Keratinocyte (primary cell): ENCODE results near the gene SLC16A4. TPM values are rescaled to one million over a fixed set of nuclear protein-coding genes. Genes with fewer than 3 reads are reported as not detected.

Source experiments
- DNase-seq: peaks from one replicate; pipeline ENCODE4 v3.0.0-alpha.2; 2011; ENCODE audit warnings: low read depth, missing footprints, low spot score
- FAIRE-seq: peaks from 2 replicates; lab custom pipeline; 2011; peaks lifted over from hg19 to GRCh38; lab: Jason Lieb, UNC
- H2AFZ ChIP-seq: 2 replicates; pipeline ENCODE4 v1.6.0; 2012; ENCODE audit warnings: low read length, control low read depth, inconsistent platforms; ENCODE audit not compliant: control insufficient read depth
- H3K27ac ChIP-seq: 2 replicates; pipeline ENCODE4 v1.5.1; 2011; ENCODE audit warnings: low read length; ENCODE audit not compliant: control insufficient read depth, insufficient read depth
- H3K27me3 ChIP-seq: 3 replicates; pipeline ENCODE4 v1.6.0; 2011; ENCODE audit warnings: low read length; ENCODE audit not compliant: control insufficient read depth, insufficient read depth; ENCODE audit errors: extremely low read depth
- H3K36me3 ChIP-seq, 2 experiments: 2 replicates in 1 of 2; 3 replicates in 1 of 2; pipeline ENCODE4 v1.5.1; 2011; ENCODE audit warnings: low read length in 2 of 2, mild to moderate bottlenecking in 1 of 2; ENCODE audit not compliant: control insufficient read depth in 2 of 2, insufficient read depth in 2 of 2; ENCODE audit errors: extremely low read depth in 1 of 2
- H3K4me1 ChIP-seq: 3 replicates; pipeline ENCODE4 v1.5.1; 2011; ENCODE audit warnings: low read length; ENCODE audit not compliant: control insufficient read depth, insufficient read depth; ENCODE audit errors: extremely low read depth
- H3K4me2 ChIP-seq: 3 replicates; pipeline ENCODE4 v1.6.0; 2011; ENCODE audit warnings: low read depth, low read length; ENCODE audit not compliant: control insufficient read depth, insufficient read depth; ENCODE audit errors: extremely low read depth
- H3K4me3 ChIP-seq, 3 experiments: fragments of 200-600 bp in 1 of 3; sonication (generic) in 1 of 3; 2 replicates in 2 of 3; 3 replicates in 1 of 3; pipeline ENCODE4 v1.5.1; 2011 to 2016; ENCODE audit warnings: low read length in 3 of 3, mild to moderate bottlenecking in 3 of 3, control low read depth in 2 of 3, inconsistent platforms in 1 of 3, low read depth in 1 of 3, mixed read lengths in 1 of 3, mixed run types in 1 of 3, moderate library complexity in 1 of 3; ENCODE audit not compliant: control insufficient read depth in 2 of 3, insufficient read depth in 2 of 3; ENCODE audit errors: extremely low read depth in 1 of 3
- H3K79me2 ChIP-seq: 2 replicates; pipeline ENCODE4 v1.6.0; 2012; ENCODE audit warnings: low read length; ENCODE audit not compliant: control insufficient read depth, insufficient read depth
- H3K9ac ChIP-seq: 3 replicates; pipeline ENCODE4 v1.6.0; 2011; ENCODE audit warnings: low read length; ENCODE audit not compliant: control insufficient read depth, insufficient read depth; ENCODE audit errors: extremely low read depth
- H3K9me1 ChIP-seq: 3 replicates; pipeline ENCODE4 v1.6.0; 2011; ENCODE audit warnings: low read length; ENCODE audit not compliant: control insufficient read depth, insufficient read depth; ENCODE audit errors: extremely low read depth
- H3K9me3 ChIP-seq: 2 replicates; pipeline ENCODE4 v1.5.1; 2012; ENCODE audit warnings: low read depth, low read length; ENCODE audit not compliant: control insufficient read depth
- H4K20me1 ChIP-seq: 3 replicates; pipeline ENCODE4 v1.6.0; 2011; ENCODE audit warnings: low read length; ENCODE audit not compliant: control insufficient read depth, insufficient read depth; ENCODE audit errors: extremely low read depth
- CTCF ChIP-seq, 3 experiments: IDR thresholded peaks in 1 of 3; conservative IDR thresholded peaks in 1 of 3; optimal IDR thresholded peaks in 1 of 3; 2 replicates in 2 of 3; 3 replicates in 1 of 3; pipeline versions ENCODE3 to v1.5.1; 2011; ENCODE audit warnings: low read length in 3 of 3, mild to moderate bottlenecking in 3 of 3, moderate library complexity in 2 of 3, control low read depth in 1 of 3, inconsistent platforms in 1 of 3; ENCODE audit not compliant: insufficient read depth in 2 of 3; ENCODE audit errors: extremely low read depth in 1 of 3
- EZH2 ChIP-seq: IDR thresholded peaks from one replicate; pipeline ENCODE4 v1.6.1; 2012; ENCODE audit warnings: inconsistent platforms, mild to moderate bottlenecking, low read length, moderate library complexity
- dilution Hi-C: fragments of 300-500 bp; cut with MboI; formaldehyde crosslinking; loops from one replicate; pipeline ENCODE4 v1.7.0; 2020; ENCODE audit warnings: low sequenced_read_pairs; ENCODE audit not compliant: extremely low pct_ligation_motif_present
- polyA plus RNA-seq, 5 experiments: library from polyadenylated mRNA; depleted of rRNA in 3 of 5; stranded (reverse) in 3 of 5; stranded (forward) in 1 of 5; unstranded in 1 of 5; fragments of >200 nt; gene quantifications; 1 replicate in 1 of 5; 2 replicates in 3 of 5; 3 replicates in 1 of 5; pipeline versions ENCODE4 v1.2.1 to v1.2.3, GENCODE V29; 2011 to 2012; ENCODE audit warnings: missing spikeins in 2 of 5, low read depth in 1 of 5, low replicate concordance in 1 of 5

The SLC16A4 gene
- polyA plus RNA-seq, 1 donor (not counting 4 experiments of a cell fraction or from before 2014, with no cell fraction given), result 0.92 TPM

DNA sequence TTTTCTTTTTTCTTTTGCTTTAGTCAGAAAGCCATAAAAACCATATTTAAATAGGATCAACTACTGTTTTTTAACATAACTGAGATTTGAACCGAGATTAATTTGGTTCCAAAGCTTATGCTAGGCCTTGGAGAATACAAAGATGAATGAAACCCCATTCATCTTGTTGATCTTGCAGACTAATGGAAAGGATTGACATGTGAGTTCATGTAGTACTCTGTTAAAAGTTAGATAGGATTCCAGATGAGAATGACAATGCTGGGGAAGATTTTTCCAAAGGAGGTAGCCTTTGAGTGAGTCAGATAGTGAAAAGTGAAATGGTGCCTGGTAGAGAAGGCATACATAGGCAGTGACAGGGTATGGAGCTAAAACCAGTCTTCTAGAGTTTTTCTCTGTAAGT lies 29.0 kb downstream of the SLC16A4 start:
- DNase-seq (no peak), FAIRE-seq (no peak)
- Histone ChIP-seq H3K27ac (no peak overlapping the region), H3K4me3 (no peak overlapping the region), H3K9me3 (no peaks in the 10 kb centered on the region), H3K9ac (no peak overlapping the region), H2AFZ (no peak overlapping the region), H3K79me2 (peaks cover 21% of the 10 kb centered on the region), H3K4me1 (no peaks in the 10 kb centered on the region), H4K20me1 (no peaks in the 10 kb centered on the region), H3K4me2 (no peak overlapping the region), H3K36me3 (peaks cover 1 to 13% of the 10 kb centered on the region in 2 experiments), H3K27me3 (no peaks in the 10 kb centered on the region), H3K9me1 (no peaks in the 10 kb centered on the region)
- no peak for TF ChIP-seq EZH2
- TF ChIP-seq CTCF (optimal IDR thresholded peaks at IDR 0.05 in 1 of 3, IDR thresholded peaks at IDR 0.05 in 1 of 3, conservative IDR thresholded peaks at IDR 0.05 in 1 of 3; ENCODE audit: extremely low read depth in 1 of 3, insufficient read depth in 2 of 3, low read length in 3 of 3), result no peak
- dilution Hi-C loops, result no loop called here

GRCh38 chr1:110360431-110360830 lies 30.4 kb downstream of the SLC16A4 start:
- Histone ChIP-seq H3K4me2 (no peak overlapping the region), H3K9me3 (no peaks in the 10 kb centered on the region), H4K20me1 (no peaks in the 10 kb centered on the region), H3K36me3 (peaks cover 0 to 13% of the 10 kb centered on the region in 2 experiments), H3K27me3 (no peaks in the 10 kb centered on the region), H3K4me1 (peaks cover 3% of the 10 kb centered on the region), H3K79me2 (peaks cover 24% of the 10 kb centered on the region), H3K9me1 (no peaks in the 10 kb centered on the region), H3K4me3 (no peak overlapping the region), H2AFZ (no peak overlapping the region), H3K27ac (no peak overlapping the region), H3K9ac (no peak overlapping the region)
- no peak for DNase-seq
- FAIRE-seq, result no peak
- TF ChIP-seq CTCF (optimal IDR thresholded peaks at IDR 0.05 in 1 of 3, IDR thresholded peaks at IDR 0.05 in 1 of 3, conservative IDR thresholded peaks at IDR 0.05 in 1 of 3; ENCODE audit: extremely low read depth in 1 of 3, insufficient read depth in 2 of 3, low read length in 3 of 3) (no peak), EZH2 (no peak)
- dilution Hi-C loops, result no loop called here
